ENCODE measurements around the gene ST6GALNAC6. TPM values are rescaled to one million over a fixed set of nuclear protein-coding genes. Genes with fewer than 3 reads are reported as not detected.

Gene ST6GALNAC6
- total and polyA plus RNA-seq, 11 donors, result 28.4 to 75.9 (median 43.2) TPM

GRCh38 chr9:127934248-127934647 is 34.8 kb upstream of the ST6GALNAC6 start:
- intact Hi-C loops (cut with DNase I), result no loop called here
- peaks cover 0 to 6% (median 0%) of the 10 kb centered on the region in 9 donors for H3K27me3 ChIP-seq
- H3K9me3 ChIP-seq, result no peaks in the 10 kb centered on the region
- no peak overlapping the region for H3K27ac ChIP-seq
- DNase-seq (no peak), ATAC-seq (no peak)
- TF ChIP-seq CTCF (IDR thresholded peaks at IDR 0.05) (no peak), POLR2A (IDR thresholded peaks at IDR 0.05) (no peak)
- 91 to 97% (median 94%) methylated on average over 4 of the region's 4 CpGs for WGBS, 4 donors
- H3K36me3 ChIP-seq, result peaks cover 0 to 12% (median 2%) of the 10 kb centered on the region in 9 donors
- no peak overlapping the region for H3K4me3 ChIP-seq
- peaks cover 6 to 52% (median 33%) of the 10 kb centered on the region in 12 donors for H3K4me1 ChIP-seq

DNA sequence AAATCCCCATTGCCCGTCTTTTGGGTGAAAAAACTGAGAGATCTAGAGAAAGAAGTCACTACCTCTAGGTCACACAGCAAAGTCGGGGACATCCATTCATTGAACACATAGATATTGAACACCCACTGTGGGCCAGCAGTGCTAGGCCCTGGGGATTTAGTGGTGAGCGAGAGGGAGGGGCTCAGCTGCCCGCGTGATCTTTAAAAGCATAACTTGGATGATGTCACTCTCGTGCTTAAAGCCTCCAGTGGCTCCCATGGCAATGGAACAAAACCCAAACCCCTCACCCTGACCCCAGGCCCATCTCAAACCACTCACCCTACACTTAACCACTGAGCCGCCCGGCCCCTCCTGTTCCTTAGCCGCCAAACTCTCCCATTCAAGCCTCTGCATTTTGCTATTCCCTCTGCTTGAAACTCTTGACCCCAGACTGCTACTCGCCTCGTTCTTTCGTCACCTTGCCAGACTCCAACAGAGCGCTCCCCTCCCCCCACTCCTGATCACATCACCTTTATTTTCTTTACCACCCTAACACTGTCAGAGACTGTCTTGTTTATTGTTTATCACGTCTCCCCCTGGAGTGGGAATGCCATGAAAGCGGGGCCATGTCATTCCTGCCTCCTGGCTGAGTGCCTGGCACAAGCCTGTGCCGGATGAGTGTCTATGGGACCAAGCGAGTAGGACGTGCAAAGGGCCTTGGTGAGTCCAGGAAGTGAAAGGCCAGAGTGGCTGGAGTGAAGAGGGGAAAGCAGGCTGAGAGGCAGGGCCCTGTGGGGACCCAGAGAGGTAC is 31.9 kb upstream of the ST6GALNAC6 start:
- peak in 2 of 4 donors; percentile 1 to 2 for ATAC-seq
- no peak for TF ChIP-seq POLR2A (IDR thresholded peaks at IDR 0.05)
- TF ChIP-seq CTCF (IDR thresholded peaks at IDR 0.05), result no peak
- Histone ChIP-seq H3K27me3 (peaks cover 8 to 35% (median 19%) of the 10 kb centered on the region in 9 donors), H3K36me3 (peaks cover 0 to 12% (median 2%) of the 10 kb centered on the region in 9 donors), H3K4me3 (peak overlapping the region in 10 of 12 donors; percentile 38 to 72 (median 57)), H3K27ac (no peak overlapping the region), H3K4me1 (peaks cover 0 to 53% (median 30%) of the 10 kb centered on the region in 12 donors), H3K9me3 (no peaks in the 10 kb centered on the region)
- intact Hi-C loops (cut with DNase I), result no loop called here
- DNase-seq, result no peak
- 19 to 22% (median 21%) methylated on average over 18 of the region's 18 CpGs for WGBS, 4 donors

DNA sequence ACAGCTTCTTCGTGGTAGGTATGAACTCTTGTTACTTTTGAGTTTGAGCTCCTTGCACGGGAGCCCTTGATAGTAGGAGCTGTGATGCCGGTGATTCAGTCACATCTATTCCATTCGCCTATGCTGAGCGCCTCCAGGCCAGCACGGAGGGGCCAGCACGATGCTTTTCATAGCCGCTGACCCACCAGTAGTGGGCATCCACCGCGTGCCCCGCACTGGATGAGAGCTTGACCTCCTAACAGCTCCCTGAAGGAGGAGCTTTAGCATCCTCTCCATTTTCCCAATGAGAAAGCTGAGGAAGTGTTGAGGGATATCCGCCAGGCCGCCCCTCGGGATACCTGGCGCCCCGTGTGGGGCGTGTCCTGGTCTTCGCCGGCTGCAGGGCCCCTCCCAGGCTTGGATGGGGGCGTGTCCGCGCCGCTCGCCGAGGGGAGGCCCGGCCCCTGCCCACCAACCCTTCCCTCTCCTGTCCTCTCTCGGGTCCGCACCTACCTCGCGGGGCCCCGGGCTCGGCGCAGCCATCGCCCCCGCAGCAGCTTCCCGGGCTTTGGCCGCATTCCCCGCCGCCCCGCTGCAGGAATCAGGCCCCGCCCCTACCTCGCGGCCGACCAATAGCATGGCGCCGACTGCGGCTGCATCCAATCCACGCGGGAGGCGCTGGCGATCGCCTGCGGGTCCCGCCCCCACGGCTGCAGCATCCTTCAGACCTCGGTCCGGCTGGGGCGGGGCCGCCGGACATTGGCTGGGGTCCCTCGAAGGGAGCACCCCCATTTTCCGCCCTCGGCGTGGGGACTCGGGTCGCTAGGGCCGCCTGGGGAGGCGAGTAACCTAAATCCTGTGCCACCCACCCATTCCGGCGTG is 31.1 kb upstream of the ST6GALNAC6 start, which contains the start of gene PIP5KL1:
Gene PIP5KL1 (minus strand): TSS at position 547 of the 861 bp plus-strand sequence. CDS start 25 bp downstream, at position 522.
- TF ChIP-seq CTCF (IDR thresholded peaks at IDR 0.05) (peak in 1 of 12 donors; percentile 21), POLR2A (IDR thresholded peaks at IDR 0.05) (peak in 1 of 2 donors; percentile 6)
- Histone ChIP-seq H3K9me3 (no peaks in the 10 kb centered on the region), H3K36me3 (peaks cover 0 to 12% (median 2%) of the 10 kb centered on the region in 9 donors), H3K4me3 (peak within 1 kb of the TSS; percentile 37 to 72 (median 55)), H3K27ac (no peak within 1 kb of the TSS), H3K27me3 (peaks cover 9 to 42% (median 26%) of the 10 kb centered on the region in 9 donors), H3K4me1 (peaks cover 0 to 46% (median 27%) of the 10 kb centered on the region in 12 donors)
- ATAC-seq, result peak; percentile 66 to 91 (median 89)
- WGBS, 4 donors, result 1 to 4% (median 3%) methylated on average over 24 to 70 of the region's 70 CpGs
- intact Hi-C loops (cut with DNase I), result no loop called here
- peak; percentile 85 to 90 (median 87) for DNase-seq

Data from heart left ventricle (tissue), 16 donors.